Uterus (tissue), 2 donors: ENCODE measurements around the gene NUP62.

ENCODE experiments used
- POLR2A ChIP-seq, 2 donors: fragments of 450-650 bp; IDR thresholded peaks; one replicate each; pipeline ENCODE4 v1.6.1; 2016; ENCODE audit warnings: antibody characterized with exemption in 2 of 2, mild to moderate bottlenecking in 1 of 2, moderate library complexity in 1 of 2
- TF ChIP-seq, protein P1 (sequence below), 4 experiments: fragments of 200-600 bp in 2 of 4; fragments of 450-650 bp in 2 of 4; sonication (generic) in 2 of 4; IDR thresholded peaks; one replicate each; pipeline ENCODE4 v1.5.1; 2016 to 2019; ENCODE audit warnings: antibody characterized with exemption in 4 of 4, mild to moderate bottlenecking in 2 of 4, moderate library complexity in 1 of 4

- TF ChIP-seq, protein P1, sequence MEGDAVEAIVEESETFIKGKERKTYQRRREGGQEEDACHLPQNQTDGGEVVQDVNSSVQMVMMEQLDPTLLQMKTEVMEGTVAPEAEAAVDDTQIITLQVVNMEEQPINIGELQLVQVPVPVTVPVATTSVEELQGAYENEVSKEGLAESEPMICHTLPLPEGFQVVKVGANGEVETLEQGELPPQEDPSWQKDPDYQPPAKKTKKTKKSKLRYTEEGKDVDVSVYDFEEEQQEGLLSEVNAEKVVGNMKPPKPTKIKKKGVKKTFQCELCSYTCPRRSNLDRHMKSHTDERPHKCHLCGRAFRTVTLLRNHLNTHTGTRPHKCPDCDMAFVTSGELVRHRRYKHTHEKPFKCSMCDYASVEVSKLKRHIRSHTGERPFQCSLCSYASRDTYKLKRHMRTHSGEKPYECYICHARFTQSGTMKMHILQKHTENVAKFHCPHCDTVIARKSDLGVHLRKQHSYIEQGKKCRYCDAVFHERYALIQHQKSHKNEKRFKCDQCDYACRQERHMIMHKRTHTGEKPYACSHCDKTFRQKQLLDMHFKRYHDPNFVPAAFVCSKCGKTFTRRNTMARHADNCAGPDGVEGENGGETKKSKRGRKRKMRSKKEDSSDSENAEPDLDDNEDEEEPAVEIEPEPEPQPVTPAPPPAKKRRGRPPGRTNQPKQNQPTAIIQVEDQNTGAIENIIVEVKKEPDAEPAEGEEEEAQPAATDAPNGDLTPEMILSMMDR (IDR thresholded peaks at IDR 0.05): no peak
- no peak for TF ChIP-seq POLR2A (IDR thresholded peaks at IDR 0.05)
Observed at GRCh38 chr19:49920624-49921363, 8.5 kb downstream of the NUP62 start.
